IPS DF 4.7 (cell line): ENCODE data around the gene UTP25.
"Not testable (repeated sequence)": the region's sequence is repeated elsewhere in the genome, so short reads cannot be mapped to it uniquely, and the experiment has no call there.

Experiments used
- DNase-seq: peaks from one replicate; pipeline ENCODE4 v3.0.0-alpha.2; 2013; ENCODE audit warnings: low spot score; ENCODE audit errors: extremely low read depth

UTP25 gene

GRCh38 chr1:209895709-209896108, 67.9 kb downstream of the UTP25 start:
- no peak for DNase-seq

GRCh38 chr1:209896346-209896745, 68.6 kb downstream of the UTP25 start:
- DNase-seq, result no peak

- not testable (repeated sequence) for DNase-seq
Observed at GRCh38 chr1:209898271-209898670, 70.5 kb downstream of the UTP25 start.

- not testable (repeated sequence) for DNase-seq
Observed at GRCh38 chr1:209898851-209899250, 71.1 kb downstream of the UTP25 start.

- peak; percentile 58 for DNase-seq
Observed at GRCh38 chr1:209899948-209900347, 72.2 kb downstream of the UTP25 start.

- DNase-seq, result no peak
Observed at GRCh38 chr1:209900734-209901133, 73.0 kb downstream of the UTP25 start.

- DNase-seq, result no peak
Observed at GRCh38 chr1:209901211-209901610, 73.4 kb downstream of the UTP25 start.

GRCh38 chr1:209904774-209905173, 77.0 kb downstream of the UTP25 start:
- DNase-seq, result not testable (repeated sequence)
